GM19025 (cell line): ENCODE measurements around the gene PAXIP1.
"Not testable (repeated sequence)": the region's sequence is repeated elsewhere in the genome, so short reads cannot be mapped to it uniquely, and the experiment has no call there.

Source experiments
- ATAC-seq: cut with Tn5 transposase; IDR thresholded peaks from one replicate; pipeline ENCODE4 v1.9.1; 2021; ENCODE audit warnings: mild to moderate bottlenecking, low read depth, moderate library complexity; ENCODE audit not compliant: unreplicated experiment

Gene PAXIP1

GRCh38 chr7:154950960-154951359 is 52.0 kb downstream of the PAXIP1 start:
- ATAC-seq: no peak

- ATAC-seq: no peak
These were observed 55.3 kb downstream of the PAXIP1 start for GRCh38 chr7:154947604-154948003.

GRCh38 chr7:154946166-154946565 is 56.8 kb downstream of the PAXIP1 start:
- ATAC-seq: no peak

GRCh38 chr7:154943906-154944305 is 59.0 kb downstream of the PAXIP1 start:
- ATAC-seq: no peak

- no peak for ATAC-seq
These were observed 60.2 kb downstream of the PAXIP1 start for GRCh38 chr7:154942691-154943090.

- ATAC-seq: no peak
These were observed 65.1 kb downstream of the PAXIP1 start for GRCh38 chr7:154937837-154938236.

- not testable (repeated sequence) for ATAC-seq
These were observed 68.5 kb downstream of the PAXIP1 start for GRCh38 chr7:154934353-154934952.

- no peak for ATAC-seq
These were observed 71.0 kb downstream of the PAXIP1 start for GRCh38 chr7:154931906-154932305.

- no peak for ATAC-seq
These were observed 73.8 kb downstream of the PAXIP1 start for GRCh38 chr7:154929006-154929726.

- peak; percentile 83 for ATAC-seq
These were observed 74.6 kb downstream of the PAXIP1 start for GRCh38 chr7:154928136-154929005.

GRCh38 chr7:154927624-154928125 is 75.2 kb downstream of the PAXIP1 start:
- peak; percentile 27 for ATAC-seq

GRCh38 chr7:154922472-154922871 is 80.5 kb downstream of the PAXIP1 start:
- not testable (repeated sequence) for ATAC-seq

- no peak for ATAC-seq
These were observed 83.3 kb downstream of the PAXIP1 start for GRCh38 chr7:154919344-154920225.

- ATAC-seq: no peak
These were observed 84.2 kb downstream of the PAXIP1 start for GRCh38 chr7:154918741-154919140.

- no peak for ATAC-seq
These were observed 84.7 kb downstream of the PAXIP1 start for GRCh38 chr7:154918266-154918665.

GRCh38 chr7:154917808-154918160 is 85.1 kb downstream of the PAXIP1 start:
- no peak for ATAC-seq

GRCh38 chr7:154916856-154917807 is 85.8 kb downstream of the PAXIP1 start:
- no peak for ATAC-seq

GRCh38 chr7:154916381-154916780 is 86.5 kb downstream of the PAXIP1 start:
- ATAC-seq: no peak

GRCh38 chr7:154915600-154915999 is 87.3 kb downstream of the PAXIP1 start:
- no peak for ATAC-seq
